Fibroblast of pulmonary artery (primary cell): ENCODE data around the gene DOCK4.
A peak's percentile ranks its signal among the peaks of the same experiment; 100 is the strongest.

Experiments used
- DNase-seq: peaks from one replicate; pipeline ENCODE4 v3.0.0-alpha.2; 2010; ENCODE audit warnings: low read depth
- H3K4me3 ChIP-seq: replicated peaks from 2 replicates; pipeline ENCODE4 v1.5.1; 2011; ENCODE audit warnings: low read depth, mild to moderate bottlenecking, control low read depth, low read length, moderate library complexity
- CTCF ChIP-seq: IDR thresholded peaks from 2 replicates; pipeline ENCODE4 v1.5.1; 2011; ENCODE audit warnings: mild to moderate bottlenecking, control low read depth, low read length, inconsistent platforms; ENCODE audit errors: missing control alignments

DOCK4 gene

GRCh38 chr7:112022128-112022527, 184.1 kb downstream of the DOCK4 start:
- DNase-seq: no peak
- no peak for TF ChIP-seq CTCF
- H3K4me3 ChIP-seq: no peak overlapping the region

- TF ChIP-seq CTCF: no peak
- H3K4me3 ChIP-seq: no peak overlapping the region
- no peak for DNase-seq
Measured at GRCh38 chr7:112021379-112022044, 184.7 kb downstream of the DOCK4 start.

GRCh38 chr7:112020800-112021199, 185.4 kb downstream of the DOCK4 start:
- no peak for TF ChIP-seq CTCF
- no peak for DNase-seq
- H3K4me3 ChIP-seq: no peak overlapping the region

- H3K4me3 ChIP-seq: no peak overlapping the region
- TF ChIP-seq CTCF: no peak
- DNase-seq: no peak
Measured at GRCh38 chr7:112019932-112020331, 186.3 kb downstream of the DOCK4 start.

GRCh38 chr7:112018305-112019030, 187.7 kb downstream of the DOCK4 start:
- no peak overlapping the region for H3K4me3 ChIP-seq
- TF ChIP-seq CTCF: no peak
- peak; percentile 18 for DNase-seq

GRCh38 chr7:112015146-112015545, 191.1 kb downstream of the DOCK4 start:
- no peak for DNase-seq
- H3K4me3 ChIP-seq: no peak overlapping the region
- TF ChIP-seq CTCF: no peak
